Posterior cingulate gyrus (tissue), 11 donors: ENCODE results near the gene RIMBP2.

Source experiments
- DNase-seq, 10 donors: peaks; one replicate each; pipeline versions ENCODE4 v3.0.0 to v3.0.0-alpha.2; 2020 to 2021; ENCODE audit warnings: mixed read lengths in 3 of 10
- intact Hi-C: fragments of 100-400 bp; cut with DNase I; formaldehyde crosslinking; loops from one replicate; pipeline ENCODE4 v1.15.1; 2023

The RIMBP2 gene

GRCh38 chr12:130687796-130688778, 28.0 kb downstream of the RIMBP2 start:
- intact Hi-C loops, result no loop called here
- DNase-seq, result peak in 2 of 10 donors; percentile 49 to 81

GRCh38 chr12:130687190-130687589, 28.9 kb downstream of the RIMBP2 start:
- DNase-seq, result peak in 1 of 10 donors; percentile 54
- intact Hi-C loops, result no loop called here

GRCh38 chr12:130686511-130686991, 29.5 kb downstream of the RIMBP2 start:
- peak in 9 of 10 donors; percentile 21 to 94 (median 68) for DNase-seq
- intact Hi-C loops, result no loop called here

GRCh38 chr12:130685850-130686249, 30.2 kb downstream of the RIMBP2 start:
- DNase-seq, result peak in 1 of 10 donors; percentile 68

GRCh38 chr12:130685250-130685787, 30.8 kb downstream of the RIMBP2 start:
- peak in 1 of 10 donors; percentile 56 for DNase-seq
- intact Hi-C loops, result no loop called here

More at GRCh38 chr12:130685850-130686249, 30.2 kb downstream of the RIMBP2 start:
- intact Hi-C loops, result no loop called here

GRCh38 chr12:130683811-130684210, 32.3 kb downstream of the RIMBP2 start:
- no peak for DNase-seq
- intact Hi-C loops, result no loop called here

- intact Hi-C loops, result no loop called here
- DNase-seq, result peak in 2 of 10 donors; percentile 71 to 72
Measured at GRCh38 chr12:130683080-130683479, 33.0 kb downstream of the RIMBP2 start.

GRCh38 chr12:130680451-130680990, 35.6 kb downstream of the RIMBP2 start:
- DNase-seq, result peak in 1 of 10 donors; percentile 72
- intact Hi-C loops, result no loop called here

GRCh38 chr12:130677957-130678558, 38.0 kb downstream of the RIMBP2 start:
- intact Hi-C loops, result no loop called here
- peak in 5 of 10 donors; percentile 39 to 91 (median 80) for DNase-seq

- peak in 2 of 10 donors; percentile 63 to 79 for DNase-seq
- intact Hi-C loops, result no loop called here
Measured at GRCh38 chr12:130675791-130676190, 40.3 kb downstream of the RIMBP2 start.

- peak in 2 of 10 donors; percentile 61 to 64 for DNase-seq
Measured at GRCh38 chr12:130675121-130675520, 41.0 kb downstream of the RIMBP2 start.

GRCh38 chr12:130674676-130675075, 41.4 kb downstream of the RIMBP2 start:
- DNase-seq, result peak in 2 of 10 donors; percentile 26 to 76
- intact Hi-C loops, result no loop called here

More at GRCh38 chr12:130675121-130675520, 41.0 kb downstream of the RIMBP2 start:
- intact Hi-C loops, result no loop called here

GRCh38 chr12:130673036-130673705, 42.9 kb downstream of the RIMBP2 start:
- peak in 2 of 10 donors; percentile 73 to 81 for DNase-seq
- intact Hi-C loops, result no loop called here

- intact Hi-C loops, result no loop called here
- DNase-seq, result peak in 2 of 10 donors; percentile 77 to 83
Measured at GRCh38 chr12:130672089-130672820, 43.8 kb downstream of the RIMBP2 start.

GRCh38 chr12:130671556-130671955, 44.5 kb downstream of the RIMBP2 start:
- intact Hi-C loops, result no loop called here
- peak in 1 of 10 donors; percentile 31 for DNase-seq

- intact Hi-C loops, result no loop called here
- peak in 2 of 10 donors; percentile 43 to 72 for DNase-seq
Measured at GRCh38 chr12:130669797-130670196, 46.3 kb downstream of the RIMBP2 start.

GRCh38 chr12:130669205-130669557, 46.9 kb downstream of the RIMBP2 start:
- intact Hi-C loops, result no loop called here
- DNase-seq, result peak in 2 of 10 donors; percentile 30 to 43

GRCh38 chr12:130668286-130669204, 47.6 kb downstream of the RIMBP2 start:
- intact Hi-C loops, result no loop called here
- peak in 2 of 10 donors; percentile 80 to 85 for DNase-seq
